Tibial nerve (tissue), 4 donors: ENCODE results near the gene OR2F1.

Experiments
- CTCF ChIP-seq, 5 experiments: fragments of 200-600 bp in 3 of 5; fragments of 450-650 bp in 2 of 5; sonication (generic) in 3 of 5; IDR thresholded peaks; one replicate each; pipeline ENCODE4 v1.5.1; 2016 to 2019; ENCODE audit warnings: antibody characterized with exemption in 5 of 5, mild to moderate bottlenecking in 3 of 5, moderate library complexity in 2 of 5
- EP300 ChIP-seq, 2 donors: sonication (generic); formaldehyde crosslinking; IDR thresholded peaks; one replicate each; pipeline ENCODE4 v1.6.1; 2017; ENCODE audit warnings: antibody characterized with exemption in 2 of 2, mild to moderate bottlenecking in 1 of 2
- POLR2A ChIP-seq, 2 donors: fragments of 450-650 bp; IDR thresholded peaks; one replicate each; pipeline ENCODE4 v1.6.1; 2017; ENCODE audit warnings: antibody characterized with exemption in 2 of 2, mild to moderate bottlenecking in 2 of 2, moderate library complexity in 2 of 2

DNA sequence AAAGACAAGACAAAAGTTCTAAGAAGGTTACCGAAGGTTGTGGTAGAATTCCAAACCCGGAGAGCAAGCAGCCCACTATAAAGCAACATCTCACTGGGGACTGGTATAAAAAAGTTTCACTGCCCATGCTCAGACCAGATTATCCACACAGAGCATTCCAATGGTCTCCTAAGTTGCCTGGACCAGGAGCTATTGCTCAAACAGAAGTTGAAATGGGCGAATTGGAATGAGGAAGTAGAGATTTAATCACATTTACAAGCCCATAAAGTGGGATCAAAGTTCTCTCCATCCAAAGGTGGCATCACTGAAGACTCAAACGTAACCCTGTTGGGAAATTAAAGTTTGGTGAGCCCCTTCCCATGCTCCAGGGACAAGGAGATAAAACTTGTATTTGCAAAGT lies 19.8 kb downstream of the OR2F1 start:
- TF ChIP-seq EP300 (IDR thresholded peaks at IDR 0.05) (no peak), POLR2A (IDR thresholded peaks at IDR 0.05) (no peak), CTCF (IDR thresholded peaks at IDR 0.05) (no peak)
